ENCODE results near the gene URB2. TPM values are rescaled to one million over a fixed set of nuclear protein-coding genes. Genes with fewer than 3 reads are reported as not detected.

Gene URB2
- total RNA-seq, 4 donors from 2014 or later: 2.6 to 6.5 (median 3.2) TPM

GRCh38 chr1:229693129-229693900 is 67.3 kb downstream of the URB2 start:
- DNase-seq: no peak
- TF ChIP-seq, protein P1, sequence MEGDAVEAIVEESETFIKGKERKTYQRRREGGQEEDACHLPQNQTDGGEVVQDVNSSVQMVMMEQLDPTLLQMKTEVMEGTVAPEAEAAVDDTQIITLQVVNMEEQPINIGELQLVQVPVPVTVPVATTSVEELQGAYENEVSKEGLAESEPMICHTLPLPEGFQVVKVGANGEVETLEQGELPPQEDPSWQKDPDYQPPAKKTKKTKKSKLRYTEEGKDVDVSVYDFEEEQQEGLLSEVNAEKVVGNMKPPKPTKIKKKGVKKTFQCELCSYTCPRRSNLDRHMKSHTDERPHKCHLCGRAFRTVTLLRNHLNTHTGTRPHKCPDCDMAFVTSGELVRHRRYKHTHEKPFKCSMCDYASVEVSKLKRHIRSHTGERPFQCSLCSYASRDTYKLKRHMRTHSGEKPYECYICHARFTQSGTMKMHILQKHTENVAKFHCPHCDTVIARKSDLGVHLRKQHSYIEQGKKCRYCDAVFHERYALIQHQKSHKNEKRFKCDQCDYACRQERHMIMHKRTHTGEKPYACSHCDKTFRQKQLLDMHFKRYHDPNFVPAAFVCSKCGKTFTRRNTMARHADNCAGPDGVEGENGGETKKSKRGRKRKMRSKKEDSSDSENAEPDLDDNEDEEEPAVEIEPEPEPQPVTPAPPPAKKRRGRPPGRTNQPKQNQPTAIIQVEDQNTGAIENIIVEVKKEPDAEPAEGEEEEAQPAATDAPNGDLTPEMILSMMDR (IDR thresholded peaks at IDR 0.05): no peak
- in situ Hi-C loops (cut with MboI; ENCODE audit: low pct_ligation_motif_present in 1 of 4, low pct_unique_long_range_greater_than_20kb in 1 of 4, low sequenced_read_pairs in 3 of 4) (no loop called here), intact Hi-C loops (cut with DNase I; ENCODE audit: low total_unique reads) (no loop called here)
- Histone ChIP-seq H3K4me1 (no peaks in the 10 kb centered on the region), H3K27ac (peak overlapping the region in 2 of 4 donors; percentile 1 to 20), H3K36me3 (no peaks in the 10 kb centered on the region), H3K9me3 (no peaks in the 10 kb centered on the region), H3K27me3 (no peaks in the 10 kb centered on the region), H3K4me3 (no peak overlapping the region)
- 30 to 80% methylated on average over 2 to 10 of the region's 10 CpGs for WGBS, 2 donors (ENCODE audit: low coverage in 1 of 2)

- H3K27me3 ChIP-seq: no peaks in the 10 kb centered on the region
- TF ChIP-seq EP300 (IDR thresholded peaks at IDR 0.05; ENCODE audit: low read depth): no peak
- peak; percentile 46 to 55 (median 51) for TF ChIP-seq POLR2AphosphoS5 (IDR thresholded peaks at IDR 0.05)
- H3K9me3 ChIP-seq: no peaks in the 10 kb centered on the region
- H3K27ac ChIP-seq: peak overlapping the region in 1 of 4 donors; percentile 20
- in situ Hi-C loops (cut with MboI; ENCODE audit: low pct_ligation_motif_present in 1 of 4, low pct_unique_long_range_greater_than_20kb in 1 of 4, low sequenced_read_pairs in 3 of 4): no loop called here
- H3K36me3 ChIP-seq: no peaks in the 10 kb centered on the region
- no peak overlapping the region for H3K4me3 ChIP-seq
- intact Hi-C loops (cut with DNase I; ENCODE audit: low total_unique reads): no loop called here
- no peaks in the 10 kb centered on the region for H3K4me1 ChIP-seq
- 70% methylated on average over 9 of the region's 11 CpGs; no CpG with 5 or more reads in 1 of the 2 donors for WGBS, 2 donors (ENCODE audit: low coverage in 1 of 2)
- DNase-seq: peak; percentile 46
These were observed 68.1 kb downstream of the URB2 start for GRCh38 chr1:229694053-229694693.

DNA sequence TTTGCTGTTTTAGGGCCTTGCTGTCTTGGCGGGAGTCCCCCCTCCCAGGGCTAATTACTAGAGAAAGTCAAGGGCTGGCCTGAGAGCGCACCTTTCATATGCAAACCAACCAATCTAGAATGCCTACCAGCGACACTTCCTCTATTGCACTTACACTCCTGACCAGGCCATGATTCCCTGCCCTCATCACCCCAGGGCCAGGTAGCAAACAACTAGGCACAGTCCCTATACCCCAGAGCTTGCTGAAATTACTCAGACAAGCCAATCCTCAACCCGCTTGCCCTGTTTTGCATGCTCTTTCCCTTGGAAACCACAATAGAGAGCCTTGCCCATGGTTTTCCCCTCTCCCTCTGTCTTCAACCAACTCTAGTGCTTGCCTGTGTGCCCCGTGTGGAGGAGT is 70.3 kb downstream of the URB2 start:
- Histone ChIP-seq H3K4me3 (no peak overlapping the region), H3K27ac (no peak overlapping the region), H3K4me1 (no peaks in the 10 kb centered on the region), H3K27me3 (no peaks in the 10 kb centered on the region), H3K9me3 (no peaks in the 10 kb centered on the region), H3K36me3 (no peaks in the 10 kb centered on the region)
- DNase-seq: no peak
- WGBS, 2 donors (ENCODE audit: low coverage in 1 of 2): 81 to 86% methylated on average over 5 of the region's 5 CpGs
- in situ Hi-C loops (cut with MboI; ENCODE audit: low pct_ligation_motif_present in 1 of 4, low pct_unique_long_range_greater_than_20kb in 1 of 4, low sequenced_read_pairs in 3 of 4): no loop called here
- intact Hi-C loops (cut with DNase I; ENCODE audit: low total_unique reads): no loop called here
- no peak for TF ChIP-seq POLR2AphosphoS5 (IDR thresholded peaks at IDR 0.05)
- no peak for TF ChIP-seq POLR2A (IDR thresholded peaks at IDR 0.05)
- TF ChIP-seq, protein P1 (IDR thresholded peaks at IDR 0.05): no peak
- no peak for TF ChIP-seq EP300 (IDR thresholded peaks at IDR 0.05; ENCODE audit: low read depth)

GRCh38 chr1:229699613-229700267 is 73.7 kb downstream of the URB2 start:
- no peak overlapping the region for H3K4me3 ChIP-seq
- no peaks in the 10 kb centered on the region for H3K9me3 ChIP-seq
- in situ Hi-C loops (cut with MboI; ENCODE audit: low pct_ligation_motif_present in 1 of 4, low pct_unique_long_range_greater_than_20kb in 1 of 4, low sequenced_read_pairs in 3 of 4): no loop called here
- no peaks in the 10 kb centered on the region for H3K36me3 ChIP-seq
- WGBS, 2 donors (ENCODE audit: low coverage in 1 of 2): 53 to 100% methylated on average over 1 to 7 of the region's 7 CpGs
- no peak for DNase-seq
- intact Hi-C loops (cut with DNase I; ENCODE audit: low total_unique reads): no loop called here
- TF ChIP-seq POLR2AphosphoS5 (IDR thresholded peaks at IDR 0.05) (no peak), EP300 (IDR thresholded peaks at IDR 0.05; ENCODE audit: low read depth) (no peak), POLR2A (IDR thresholded peaks at IDR 0.05) (no peak)
- TF ChIP-seq, protein P1 (IDR thresholded peaks at IDR 0.05): no peak
- H3K27me3 ChIP-seq: no peaks in the 10 kb centered on the region
- no peak overlapping the region for H3K27ac ChIP-seq
- no peaks in the 10 kb centered on the region for H3K4me1 ChIP-seq
